SIG-M5 treated with dmso at 0.1 percent for 504 hours (cell line): ENCODE measurements around the gene ZNF202.

Experiments
- DNase-seq: peaks from one replicate; lab custom pipeline; 2025; ENCODE audit not compliant: unreplicated experiment; lab: John Stamatoyannopoulos, UW

The ZNF202 gene

DNA sequence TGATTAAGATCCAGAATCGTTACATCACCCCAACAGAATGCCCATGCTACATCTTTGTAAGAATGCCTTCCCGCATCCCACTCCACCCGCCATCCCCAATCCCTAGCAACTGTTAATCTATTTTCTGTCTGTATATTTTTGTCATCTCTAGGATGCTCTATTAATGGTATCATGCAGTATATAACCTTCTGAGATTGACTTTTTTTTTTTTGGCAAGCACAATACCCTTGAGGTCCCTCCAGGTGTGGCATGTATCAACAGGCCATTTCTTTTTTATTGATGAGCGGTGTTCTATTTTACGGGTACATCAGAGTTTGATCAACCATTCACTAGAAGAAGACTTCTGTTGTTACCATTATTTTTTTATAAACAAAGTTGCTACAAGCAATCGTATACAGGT is 56.9 kb downstream of the ZNF202 start:
- no peak for DNase-seq

DNA sequence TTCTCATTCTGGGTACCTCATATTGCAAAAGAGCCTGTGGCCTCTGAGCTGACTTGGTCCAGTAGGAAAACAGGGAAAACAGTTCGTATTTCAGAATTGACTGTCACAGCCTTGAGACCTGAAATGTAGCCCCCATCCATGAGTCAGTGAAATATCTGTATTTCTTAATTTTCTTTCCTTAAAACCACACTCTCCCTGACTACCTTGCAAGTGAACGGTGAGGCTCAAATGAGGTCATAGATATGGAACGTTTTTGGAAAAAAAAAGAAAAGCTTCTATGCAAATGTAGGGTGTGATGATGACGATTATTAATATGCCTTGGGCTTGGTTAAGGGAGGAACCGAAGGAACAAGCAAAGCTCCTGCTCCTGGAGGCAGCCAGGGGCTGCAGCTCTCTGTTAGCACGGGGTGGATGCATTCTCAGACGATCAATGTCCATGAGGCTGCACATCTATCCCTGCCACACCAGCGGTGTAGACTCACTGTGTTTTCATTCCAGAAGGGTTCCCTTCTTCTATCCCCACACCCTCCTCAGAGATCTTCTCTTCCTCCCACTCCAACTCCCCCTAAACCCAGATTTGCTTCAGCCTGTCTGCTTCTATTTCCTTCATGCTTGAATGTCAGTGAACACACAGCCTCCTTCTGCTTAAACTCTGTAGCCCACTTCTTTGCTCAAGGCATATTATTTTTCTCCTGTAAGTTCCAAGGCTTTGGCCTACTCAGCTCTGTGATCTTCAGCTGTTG is 57.9 kb downstream of the ZNF202 start:
- DNase-seq: no peak

DNA sequence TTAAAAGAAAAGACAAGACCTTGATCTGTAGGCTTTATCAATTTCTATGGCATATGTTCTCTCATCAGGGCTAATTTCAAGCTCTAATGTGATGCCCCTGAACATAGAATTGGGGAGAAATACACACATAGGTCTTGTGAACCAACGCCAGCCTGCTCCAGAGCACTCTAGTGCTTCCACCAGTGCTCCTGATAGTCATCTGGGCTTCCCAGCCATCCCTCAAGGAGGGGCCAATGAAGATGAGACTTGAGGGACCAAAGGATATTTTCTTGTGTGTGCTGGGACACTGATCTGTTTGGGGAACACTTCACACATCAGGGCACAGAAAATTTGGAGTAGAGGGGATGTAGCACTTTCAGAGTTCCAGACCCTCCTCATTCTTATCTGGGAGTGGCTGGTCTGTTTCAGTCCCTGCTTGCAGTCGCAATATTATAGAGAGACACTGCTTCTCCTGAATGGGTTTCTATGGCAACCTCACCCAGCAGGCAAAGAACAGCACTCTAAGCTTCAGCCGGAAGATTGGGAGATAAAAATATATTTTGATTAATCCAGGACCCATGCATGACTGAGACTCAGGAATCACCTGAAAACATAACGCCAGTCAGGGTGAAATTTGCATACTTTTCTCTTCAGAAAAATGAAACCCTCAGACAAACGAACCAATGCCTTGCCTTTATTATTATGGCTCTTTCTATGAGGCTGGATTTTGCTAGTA is 58.6 kb downstream of the ZNF202 start:
- no peak for DNase-seq

DNA sequence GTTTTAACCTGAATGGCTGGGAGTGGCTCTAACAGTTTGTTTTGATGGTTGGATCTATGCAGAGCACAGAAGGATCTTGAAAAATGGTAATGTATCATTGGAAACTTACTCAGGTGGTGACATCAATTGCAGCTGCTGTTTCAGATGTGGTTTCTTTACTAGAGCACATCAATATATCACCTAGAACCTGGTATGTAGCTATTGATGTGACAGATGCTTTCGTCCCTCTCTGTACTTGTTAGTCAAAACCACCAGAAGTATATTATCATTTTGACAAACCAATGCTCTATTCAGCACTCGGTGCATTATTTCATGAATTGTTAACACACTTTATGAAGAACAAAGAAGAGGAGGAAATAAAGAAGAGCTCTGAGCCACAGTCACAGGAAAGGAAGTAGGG is 60.4 kb downstream of the ZNF202 start:
- no peak for DNase-seq

DNA sequence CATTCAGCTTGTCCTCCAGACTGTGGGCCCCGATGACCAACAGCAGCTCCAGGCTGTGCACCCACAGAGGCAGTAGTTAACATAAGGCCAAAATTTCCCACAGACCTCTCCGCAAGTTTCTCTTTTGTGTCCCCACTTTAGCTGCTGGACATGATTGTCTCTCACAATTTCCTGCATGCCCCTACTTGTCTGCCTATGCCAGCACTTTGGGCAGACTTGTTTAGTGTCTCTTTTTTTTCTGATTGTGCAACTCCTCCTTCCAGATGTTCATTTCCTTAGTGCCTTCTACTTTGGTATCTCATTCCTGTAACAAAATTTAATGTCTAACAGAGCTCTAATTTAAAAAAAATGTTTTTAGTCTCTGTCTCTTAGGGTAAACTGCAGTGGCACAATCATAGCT is 63.2 kb downstream of the ZNF202 start:
- DNase-seq: peak; percentile 1

DNA sequence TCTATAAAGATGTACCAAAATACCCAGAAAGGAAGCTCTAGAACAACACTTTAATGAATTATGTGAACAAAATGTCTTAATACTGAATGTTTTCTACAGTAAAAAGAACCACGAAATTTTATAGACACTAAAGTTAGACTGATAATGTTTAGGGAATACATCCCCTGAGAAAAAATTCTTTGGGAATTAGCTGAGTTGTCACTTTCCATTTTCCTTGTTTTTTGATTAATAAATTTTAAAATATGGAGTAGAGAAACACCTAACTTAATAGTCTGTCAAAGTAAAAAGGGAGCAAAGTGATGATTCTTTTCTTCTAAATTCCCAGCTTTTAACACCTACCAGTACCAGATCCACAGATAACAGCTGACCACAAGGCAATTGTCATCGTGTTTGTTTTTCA is 64.0 kb downstream of the ZNF202 start:
- no peak for DNase-seq

DNA sequence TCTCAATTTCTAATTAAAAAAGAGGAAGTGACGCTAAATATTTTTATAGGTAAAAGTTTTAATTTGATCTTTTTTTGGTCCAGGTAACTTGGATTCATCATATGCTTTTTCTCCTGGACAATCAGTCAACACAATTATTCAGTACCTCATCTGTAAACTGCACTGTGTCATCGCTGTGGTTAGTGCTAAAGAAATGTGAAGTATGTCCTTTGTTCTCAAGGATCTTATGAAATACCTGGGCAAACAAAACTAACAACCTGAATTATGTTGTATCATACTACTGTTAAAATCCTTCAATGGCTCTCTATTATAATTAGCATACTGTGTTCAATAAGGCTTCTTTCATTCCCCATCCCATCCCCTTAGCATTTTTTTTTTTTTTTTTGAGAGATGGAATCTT is 67.2 kb downstream of the ZNF202 start:
- no peak for DNase-seq
